Activated CD8-positive, alpha-beta memory T cell treated with anti-CD3 and anti-CD28 coated beads, Interleukin-2, amount 50 U/mL, for 48 hours (primary cell): ENCODE measurements around the gene HHAT.

Source experiments
- DNase-seq: peaks from one replicate; pipeline ENCODE4 v3.0.0-alpha.2; 2020

The HHAT gene

DNA sequence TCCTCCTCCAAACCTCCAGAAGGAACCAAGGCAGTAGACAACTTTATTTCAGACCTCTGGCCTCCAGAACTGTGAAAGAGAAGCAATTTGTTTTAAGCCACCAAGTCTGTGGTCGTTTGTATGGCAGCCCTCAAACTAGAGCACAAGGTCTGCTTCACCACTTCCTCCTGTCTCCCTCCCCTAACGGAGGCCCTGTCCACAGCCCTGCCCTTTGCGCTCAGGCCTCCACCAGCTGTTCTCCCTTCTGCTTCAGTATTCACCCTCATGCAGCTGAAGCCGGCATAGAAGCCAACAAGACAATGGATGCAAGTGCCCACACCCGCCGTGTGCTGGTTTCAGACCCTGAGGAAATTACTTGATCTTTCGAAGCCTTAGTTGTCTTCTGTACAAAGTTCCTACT lies 364.1 kb downstream of the HHAT start:
- no peak for DNase-seq

DNA sequence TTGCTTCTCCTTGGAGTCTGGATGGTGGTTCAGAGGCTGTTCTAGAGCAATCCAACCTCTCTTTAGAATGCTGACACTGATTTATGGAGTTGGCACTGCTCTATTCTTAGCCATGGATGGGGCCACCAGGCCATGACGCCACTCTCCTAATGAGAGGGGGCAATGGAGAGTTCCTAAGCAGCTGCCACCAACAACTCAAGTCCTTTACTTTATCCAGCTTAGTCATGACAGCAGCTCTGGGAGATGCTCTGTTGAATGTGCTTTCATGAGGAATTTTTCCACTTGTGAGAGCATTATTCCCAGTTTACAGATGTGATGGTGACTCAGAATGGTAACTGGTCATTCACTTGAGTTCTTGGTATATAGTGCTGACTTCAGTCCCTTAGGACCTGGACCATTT lies 366.3 kb downstream of the HHAT start:
- DNase-seq = no peak

GRCh38 chr1:210696709-210697108 lies 368.0 kb downstream of the HHAT start:
- no peak for DNase-seq

GRCh38 chr1:210697185-210697584 lies 368.5 kb downstream of the HHAT start:
- no peak for DNase-seq

DNA sequence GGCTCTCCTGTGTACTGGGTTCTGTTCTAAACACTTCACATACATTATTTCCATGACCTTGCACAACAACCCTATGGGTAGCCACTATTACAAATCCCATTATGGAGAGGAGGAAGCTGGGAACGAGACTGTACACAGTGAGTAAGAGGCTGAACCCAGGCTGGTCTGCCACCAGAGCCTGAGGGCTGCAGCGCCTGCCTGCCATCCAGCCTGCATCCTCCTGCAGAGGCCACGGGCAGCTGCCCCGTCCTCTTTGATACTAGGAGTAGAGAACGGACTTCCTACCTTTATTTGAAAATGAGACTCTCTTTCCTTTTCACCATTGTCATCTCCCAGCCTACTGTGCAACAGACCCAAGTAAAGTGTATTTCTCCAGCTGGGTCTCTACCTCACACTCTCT lies 370.0 kb downstream of the HHAT start:
- no peak for DNase-seq

DNA sequence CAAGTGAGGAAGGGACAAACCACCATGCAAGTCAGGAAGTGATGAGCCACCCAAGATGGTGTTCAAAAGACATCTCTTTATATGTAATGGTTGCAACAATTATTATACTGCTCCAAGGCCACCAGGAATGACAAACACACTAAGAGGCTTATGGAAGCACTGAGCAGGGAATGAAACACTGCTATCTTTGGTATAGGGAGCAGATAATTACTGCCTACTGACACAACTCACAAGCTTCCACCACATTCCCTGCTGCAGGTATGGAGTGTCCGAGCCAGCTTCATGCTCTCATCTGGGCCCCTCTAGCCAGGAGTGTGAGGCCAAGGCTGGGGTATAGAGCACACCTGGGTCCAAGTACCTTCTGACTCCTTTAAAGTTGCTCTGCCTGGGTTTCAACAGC lies 371.4 kb downstream of the HHAT start:
- no peak for DNase-seq

- DNase-seq = no peak
Measured at GRCh38 chr1:210700511-210700910, 371.8 kb downstream of the HHAT start.

- no peak for DNase-seq
Measured at GRCh38 chr1:210702506-210702905, 373.8 kb downstream of the HHAT start.

DNA sequence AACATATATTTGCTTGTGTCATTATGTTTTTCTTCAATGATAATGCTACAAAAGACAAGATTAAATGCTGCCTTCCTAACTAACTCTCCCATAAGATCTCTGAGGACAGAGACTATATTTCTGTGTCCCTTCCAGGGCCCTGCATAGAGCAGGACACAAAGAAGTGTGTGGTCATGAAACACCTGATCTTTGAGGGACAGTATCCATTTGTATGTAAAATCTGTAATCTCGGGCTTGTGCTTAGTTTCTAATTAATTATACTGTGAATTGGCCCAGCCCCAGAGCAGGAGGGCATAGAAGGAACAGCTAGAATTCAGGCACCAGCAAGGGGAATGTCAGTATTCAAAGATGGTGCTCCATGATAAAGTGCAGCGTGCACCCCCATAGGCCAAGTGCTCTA lies 374.9 kb downstream of the HHAT start:
- DNase-seq = no peak

- DNase-seq = no peak
Measured at GRCh38 chr1:210705086-210705485, 376.4 kb downstream of the HHAT start.

DNA sequence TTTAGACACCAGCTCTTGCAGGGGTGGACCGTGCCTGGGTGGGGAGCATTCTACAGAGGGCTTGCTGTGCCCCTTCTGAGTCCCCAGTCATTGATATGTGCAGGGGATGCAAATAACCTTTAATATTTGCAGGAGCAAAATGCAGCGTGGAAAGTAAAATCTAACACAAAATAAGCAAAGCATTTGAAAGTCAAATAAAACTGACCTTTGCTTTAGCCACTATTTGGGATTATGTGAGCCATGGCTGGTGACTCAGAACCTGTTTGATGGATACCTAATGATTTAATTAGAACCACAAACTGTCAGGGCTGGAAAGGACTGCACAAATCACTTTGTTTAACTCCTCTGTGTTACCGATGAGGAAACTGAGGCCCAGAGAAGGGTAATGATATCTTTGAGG lies 377.5 kb downstream of the HHAT start:
- DNase-seq = no peak

DNA sequence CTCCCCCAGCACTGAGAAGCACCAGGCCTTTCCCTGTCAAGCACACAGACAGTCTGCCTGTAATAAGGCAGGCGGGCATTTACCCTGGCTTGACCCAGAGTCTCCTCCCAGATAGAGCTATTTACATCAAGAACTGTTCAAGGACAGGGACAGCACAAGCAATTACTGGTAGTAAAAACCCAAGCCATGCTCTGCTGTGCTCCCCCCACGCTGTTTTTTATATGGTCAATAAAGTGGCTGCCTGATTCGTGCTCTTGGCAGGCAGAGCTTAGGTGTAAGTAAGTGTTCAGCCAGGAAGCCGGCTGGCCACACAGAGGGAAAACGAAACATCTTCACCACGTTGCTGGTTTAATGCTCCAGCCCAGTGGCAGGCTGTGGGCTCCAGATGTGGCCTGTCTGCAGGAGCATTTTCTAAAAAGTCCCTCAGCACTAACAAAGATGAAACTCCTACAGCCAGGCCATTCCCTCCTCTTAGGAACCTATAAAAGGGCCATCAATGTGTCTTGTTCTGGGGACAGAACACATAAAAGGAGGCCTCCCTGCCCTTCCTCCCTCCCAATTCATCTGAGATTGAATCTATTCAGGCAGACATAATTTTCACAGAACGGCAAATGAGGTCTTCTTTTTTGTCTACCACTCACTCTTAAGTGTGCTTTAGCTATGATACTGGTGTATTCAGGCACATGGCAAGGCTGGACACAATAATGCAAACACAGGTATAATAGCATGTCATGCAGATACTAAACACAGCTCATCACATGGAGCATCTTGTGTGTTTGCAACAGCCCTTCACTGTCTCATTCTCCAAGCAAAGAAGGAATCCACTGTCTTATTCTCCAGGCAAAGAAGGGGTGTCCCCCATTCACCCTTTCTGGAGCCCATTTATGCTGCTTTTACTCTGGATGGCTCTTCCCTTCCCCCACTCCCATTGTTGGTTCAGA lies 378.9 kb downstream of the HHAT start:
- DNase-seq = no peak

DNA sequence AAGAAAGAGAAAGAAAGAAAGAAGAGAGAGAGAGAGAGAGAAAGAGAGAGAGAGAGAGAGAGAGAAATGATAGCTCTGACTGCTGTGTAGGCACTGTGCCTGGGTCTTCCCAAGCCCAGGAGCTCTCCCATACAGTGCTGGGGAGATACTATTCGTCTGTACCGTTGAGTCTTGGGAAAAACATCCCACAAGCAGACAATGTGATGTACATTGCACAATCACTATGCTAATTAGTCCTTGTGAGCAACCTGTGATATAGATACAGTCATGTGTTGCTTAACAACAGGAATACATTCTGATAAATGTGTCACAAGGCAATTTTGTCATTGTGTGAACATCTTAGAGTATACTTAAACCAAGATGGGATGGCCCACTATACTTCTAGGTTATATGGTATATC lies 381.0 kb downstream of the HHAT start:
- DNase-seq = no peak

DNA sequence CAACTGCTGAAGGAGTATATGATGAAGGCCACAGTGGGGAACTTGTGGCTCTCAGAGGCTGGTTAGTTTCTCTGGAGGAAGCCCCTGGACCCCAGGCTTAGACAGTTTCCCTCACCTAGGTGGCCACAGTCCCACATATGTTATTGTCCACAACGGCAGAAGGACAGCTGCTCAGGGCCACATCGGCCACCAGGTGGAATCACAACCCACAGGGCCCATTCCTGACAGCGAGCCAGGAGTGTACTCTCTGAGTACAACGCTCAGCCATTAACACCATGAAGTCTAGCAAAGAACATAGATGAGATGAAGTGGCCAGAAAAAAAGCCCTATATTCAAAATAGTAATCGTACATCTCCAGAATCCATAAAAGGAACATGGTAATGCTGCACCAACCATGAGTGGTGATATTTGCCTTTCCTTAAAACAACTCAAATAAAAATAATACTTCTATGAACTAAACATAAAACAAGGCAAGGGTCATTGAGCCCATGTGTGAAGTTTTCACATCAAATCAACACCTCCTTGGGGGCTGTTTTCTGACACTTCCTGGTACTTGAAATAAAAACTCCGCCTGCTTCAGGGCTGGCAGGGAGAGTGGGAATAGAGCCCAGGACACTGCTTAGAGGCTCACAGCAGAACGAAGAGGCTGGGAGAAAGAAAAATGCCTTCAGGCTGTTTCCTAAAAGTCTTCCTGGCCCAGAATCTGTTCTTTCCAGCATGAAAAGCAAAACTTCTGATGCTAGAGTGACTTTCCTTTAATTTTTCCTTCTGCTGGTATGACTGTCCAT lies 383.3 kb downstream of the HHAT start:
- no peak for DNase-seq

DNA sequence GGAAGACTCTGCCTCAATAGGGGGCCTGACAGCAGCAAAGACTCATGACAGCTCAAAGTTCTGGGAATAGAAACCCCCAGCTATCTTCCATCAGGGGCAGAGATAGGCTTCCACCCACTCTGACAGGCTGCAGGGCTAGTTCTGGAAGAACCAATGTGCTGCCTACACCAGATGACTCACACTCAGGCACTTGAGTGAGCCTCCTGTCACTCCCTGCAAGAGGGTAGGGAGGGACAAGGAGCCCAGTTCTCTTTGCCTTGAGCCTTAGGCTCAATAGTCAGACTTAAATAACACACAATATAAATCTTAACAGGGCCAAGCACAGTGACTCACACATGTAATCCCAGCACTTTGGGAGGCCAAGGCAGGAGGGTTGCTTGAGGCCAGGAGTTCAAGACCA lies 386.4 kb downstream of the HHAT start:
- DNase-seq = no peak

DNA sequence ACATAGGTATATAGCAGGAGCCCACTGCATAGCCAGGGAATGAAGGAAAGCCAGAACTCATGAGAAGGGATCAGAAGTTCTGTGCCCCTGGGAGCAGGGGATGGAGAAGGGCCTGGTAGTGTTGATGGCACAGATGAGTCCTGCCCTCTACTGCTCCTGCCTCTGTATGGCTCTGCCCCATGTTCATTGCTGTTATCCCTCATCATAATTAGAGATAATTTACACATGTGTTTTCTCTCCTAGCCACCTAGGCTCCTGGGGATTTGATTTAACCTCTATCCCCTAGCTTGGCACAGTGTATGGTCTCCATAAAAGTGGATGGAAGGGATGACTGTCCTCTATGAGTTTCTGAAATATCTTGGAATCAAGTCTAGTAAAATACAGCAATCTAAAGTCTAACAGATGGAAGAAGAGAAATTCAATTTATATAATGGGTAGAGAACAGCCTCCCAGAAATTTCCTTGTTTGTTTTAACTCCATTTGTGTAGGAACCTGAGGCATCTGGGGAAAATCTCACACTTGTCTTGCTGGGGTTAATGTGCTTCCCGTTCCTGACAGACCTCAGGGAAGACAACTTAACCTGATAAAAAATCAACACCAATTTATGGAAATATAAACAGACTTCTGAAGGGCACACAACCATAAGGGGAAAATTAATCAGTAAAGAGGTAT lies 393.8 kb downstream of the HHAT start:
- no peak for DNase-seq

- no peak for DNase-seq
Measured at GRCh38 chr1:210723646-210724045, 394.9 kb downstream of the HHAT start.

DNA sequence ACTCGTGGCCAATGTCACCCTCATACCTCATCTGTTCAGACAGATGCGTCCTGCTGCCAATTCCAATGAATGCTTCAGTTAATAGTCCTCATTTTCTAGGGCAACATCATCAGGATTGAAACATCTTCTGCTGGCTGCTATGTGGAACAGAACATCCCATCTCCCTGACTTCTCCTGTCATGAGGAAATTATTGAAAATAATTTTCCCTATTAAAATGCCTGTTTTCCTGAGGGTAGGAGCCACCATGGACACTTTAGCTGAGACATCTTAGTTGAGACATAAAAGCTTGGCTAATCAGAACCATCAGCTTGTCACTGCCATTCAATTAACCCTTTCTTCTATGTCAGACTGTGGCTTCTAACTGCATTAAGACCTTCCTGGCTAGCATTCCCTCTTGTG lies 396.1 kb downstream of the HHAT start:
- DNase-seq = no peak
